ENCODE data around the gene NALCN. TPM values are rescaled to one million over a fixed set of nuclear protein-coding genes. Genes with fewer than 3 reads are reported as not detected.
"Not testable (repeated sequence)": the region's sequence is repeated elsewhere in the genome, so short reads cannot be mapped to it uniquely, and the experiment has no call there.

The NALCN gene
- total RNA-seq, 1 donor from 2014 or later, result not detected

- intact Hi-C loops (cut with micrococcal nuclease), result no loop called here
Observed at GRCh38 chr13:101341464-101341863, 74.8 kb downstream of the NALCN start.

DNA sequence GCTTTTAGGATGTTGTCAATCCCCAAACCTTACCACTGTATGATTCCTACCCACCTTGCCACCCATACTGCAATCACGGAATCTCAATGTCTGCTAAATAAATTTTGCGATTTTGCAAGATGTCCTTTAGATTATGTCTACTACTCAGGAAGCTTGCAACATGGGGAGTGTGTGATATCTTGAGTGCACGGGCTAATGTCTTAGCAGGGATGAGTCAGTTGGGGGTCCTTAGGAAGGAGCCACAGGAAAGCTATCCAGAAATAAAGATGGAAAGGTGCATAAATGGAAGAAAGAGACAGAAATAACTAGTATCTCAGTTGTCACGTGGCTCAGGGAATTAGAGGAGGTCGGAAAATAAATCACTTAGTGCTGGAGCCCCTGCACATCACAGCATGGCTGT is 77.1 kb downstream of the NALCN start:
- intact Hi-C loops (cut with micrococcal nuclease), result no loop called here

- intact Hi-C loops (cut with micrococcal nuclease), result no loop called here
Observed at GRCh38 chr13:101332583-101332982, 83.7 kb downstream of the NALCN start.

- intact Hi-C loops (cut with micrococcal nuclease), result no loop called here
Observed at GRCh38 chr13:101331731-101332130, 84.6 kb downstream of the NALCN start.

- intact Hi-C loops (cut with micrococcal nuclease), result no loop called here
Observed at GRCh38 chr13:101327871-101328270, 88.4 kb downstream of the NALCN start.

DNA sequence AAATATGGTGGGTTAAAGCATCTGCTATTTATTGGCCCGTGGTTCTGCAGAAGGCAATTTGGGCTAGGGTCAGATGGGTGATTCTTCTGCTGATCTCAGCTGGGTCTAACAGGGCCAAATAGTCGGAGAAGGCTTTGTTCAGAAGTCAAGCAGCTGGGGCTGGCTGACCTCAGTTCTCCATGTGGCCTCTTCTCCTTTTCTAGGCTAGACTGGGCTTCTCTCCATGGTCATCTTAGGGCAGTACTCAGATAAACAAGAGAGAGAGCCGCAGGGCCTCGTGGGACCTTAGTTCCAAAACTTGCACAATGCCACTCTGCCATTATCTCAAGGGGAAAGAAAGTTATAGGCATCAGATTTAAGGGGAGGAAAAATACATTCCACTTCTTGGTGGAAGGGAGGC is 89.6 kb downstream of the NALCN start:
- intact Hi-C loops (cut with micrococcal nuclease), result no loop called here

DNA sequence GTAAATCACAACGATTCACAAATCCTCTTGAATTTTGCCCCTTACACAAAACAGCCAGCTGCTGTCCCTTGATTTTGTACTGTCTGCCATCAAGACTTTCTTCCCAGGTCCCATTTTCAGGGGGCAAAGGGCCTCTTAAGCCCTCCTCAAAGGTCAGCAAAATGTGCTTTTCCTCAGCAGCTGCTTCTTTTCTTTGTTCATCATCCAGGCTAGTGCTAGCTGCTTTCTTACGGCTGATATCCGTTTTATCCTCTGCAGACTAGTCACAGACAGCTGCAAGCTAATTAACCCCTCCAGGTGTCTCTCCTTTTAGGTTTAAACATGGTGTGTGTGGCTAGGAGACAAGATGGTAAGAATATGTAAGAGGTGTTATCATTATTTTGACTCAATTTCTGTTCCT is 90.9 kb downstream of the NALCN start:
- intact Hi-C loops (cut with micrococcal nuclease), result no loop called here

- intact Hi-C loops (cut with micrococcal nuclease), result no loop called here
Observed at GRCh38 chr13:101323601-101324000, 92.7 kb downstream of the NALCN start.

- intact Hi-C loops (cut with micrococcal nuclease), result no loop called here
Observed at GRCh38 chr13:101317986-101318523, 98.3 kb downstream of the NALCN start.

DNA sequence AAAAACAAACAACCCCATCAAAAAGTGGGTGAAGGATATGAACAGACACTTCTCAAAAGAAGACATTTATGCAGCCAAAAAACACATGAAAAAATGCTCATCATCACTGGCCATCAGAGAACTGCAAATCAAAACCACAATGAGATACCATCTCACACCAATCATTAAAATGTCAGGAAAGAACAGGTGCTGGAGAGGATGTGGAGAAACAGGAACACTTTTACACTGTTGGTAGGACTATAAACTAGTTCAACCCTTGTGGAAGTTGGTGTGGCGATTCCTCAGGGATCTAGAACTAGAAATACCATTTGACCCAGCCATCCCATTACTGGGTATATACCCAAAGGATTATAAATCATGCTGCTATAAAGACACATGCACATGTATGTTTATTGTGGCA is 102.8 kb downstream of the NALCN start:
- intact Hi-C loops (cut with micrococcal nuclease), result not testable (repeated sequence)

DNA sequence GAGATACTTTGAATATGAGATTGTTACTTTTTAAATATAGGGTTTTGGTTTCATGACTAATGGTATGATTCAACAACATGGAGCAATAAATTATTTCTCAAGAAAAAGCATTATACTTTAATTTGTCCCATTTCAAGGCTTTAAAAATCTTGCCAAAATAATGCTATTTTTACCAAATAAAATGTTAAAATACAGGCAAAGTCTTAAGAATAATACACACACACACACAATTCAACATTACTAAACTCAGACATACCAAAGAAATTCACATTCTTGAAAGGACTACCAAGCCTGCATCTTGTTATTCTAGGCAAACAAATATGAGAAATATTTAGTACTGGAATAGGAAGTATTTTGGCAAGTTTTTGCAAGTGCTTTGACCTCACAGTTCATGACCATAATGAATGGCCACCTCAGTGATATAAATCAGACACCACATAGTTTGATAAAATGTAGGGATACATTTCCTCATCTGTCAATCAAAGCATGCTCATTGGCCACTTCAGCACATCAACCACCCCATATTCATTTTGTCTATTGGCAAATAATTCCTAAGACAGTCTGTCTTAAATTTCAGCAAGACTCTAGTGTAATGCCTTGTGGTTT is 107.2 kb downstream of the NALCN start:
- intact Hi-C loops (cut with micrococcal nuclease), result no loop called here

- intact Hi-C loops (cut with micrococcal nuclease), result no loop called here
Observed at GRCh38 chr13:101308247-101309013, 107.9 kb downstream of the NALCN start.

GRCh38 chr13:101307181-101307701 is 109.1 kb downstream of the NALCN start:
- intact Hi-C loops (cut with micrococcal nuclease), result no loop called here

- intact Hi-C loops (cut with micrococcal nuclease), result no loop called here
Observed at GRCh38 chr13:101306773-101307172, 109.5 kb downstream of the NALCN start.

DNA sequence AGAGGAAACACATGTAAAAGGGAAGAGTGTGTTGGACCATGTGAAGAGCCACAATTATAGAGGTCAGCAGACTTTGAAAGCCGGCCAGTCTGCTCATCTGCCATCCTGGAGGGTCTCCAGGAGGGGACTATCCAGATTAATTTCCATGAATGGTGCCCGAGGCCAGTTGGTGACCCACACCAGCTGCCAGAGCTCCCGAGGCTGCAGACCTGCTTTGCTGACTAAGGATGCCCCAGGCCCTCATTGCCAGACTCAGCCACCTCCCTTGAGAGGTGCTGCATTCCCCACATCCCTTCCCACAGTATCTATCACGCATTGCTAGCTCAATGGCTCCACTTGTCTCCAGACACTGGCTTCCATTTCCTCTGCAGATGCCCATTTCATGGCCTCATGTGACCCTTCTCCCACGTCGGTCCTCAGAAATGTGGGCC is 110.3 kb downstream of the NALCN start:
- intact Hi-C loops (cut with micrococcal nuclease), result no loop called here

DNA sequence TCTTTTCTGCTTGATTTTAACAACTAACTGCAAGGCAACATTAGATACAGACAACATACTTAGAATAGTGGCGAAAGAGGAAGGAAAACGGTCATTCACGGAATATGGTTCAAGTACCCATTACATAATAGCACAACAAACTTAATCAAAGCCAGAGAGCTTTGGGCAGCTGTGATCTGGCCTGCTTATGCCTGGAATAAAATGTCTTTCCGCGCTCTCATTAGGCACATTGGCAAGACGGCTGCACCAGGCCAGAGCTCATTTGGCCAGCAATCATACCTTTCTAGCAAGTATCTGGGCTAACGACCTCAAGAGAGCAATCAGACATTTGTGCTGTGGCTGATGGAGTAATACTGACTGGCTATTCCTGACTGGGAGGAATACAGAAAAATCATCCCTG is 112.8 kb downstream of the NALCN start:
- intact Hi-C loops (cut with micrococcal nuclease), result no loop called here

DNA sequence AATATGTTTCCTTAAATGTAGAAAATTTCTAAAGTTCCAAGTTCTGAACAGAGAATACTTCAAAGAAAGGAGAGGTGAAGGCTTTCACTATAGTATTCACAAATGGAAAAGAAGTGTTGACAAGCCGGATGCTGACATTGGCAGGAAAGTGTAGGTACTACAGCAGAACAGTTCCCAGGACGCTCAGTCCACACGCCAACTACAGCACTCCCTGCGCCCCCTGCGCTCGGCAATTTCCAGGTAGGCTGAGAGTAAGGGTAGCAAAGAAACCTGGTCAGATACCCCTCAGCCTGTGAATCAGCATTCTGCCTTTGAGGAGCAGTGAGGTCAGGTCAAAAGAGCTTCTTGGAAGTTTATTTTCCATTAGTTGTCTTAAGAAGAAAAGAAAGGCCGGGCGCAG is 115.3 kb downstream of the NALCN start:
- intact Hi-C loops (cut with micrococcal nuclease), result no loop called here

- intact Hi-C loops (cut with micrococcal nuclease), result no loop called here
Observed at GRCh38 chr13:101300531-101300930, 115.8 kb downstream of the NALCN start.

GRCh38 chr13:101298517-101298916 is 117.8 kb downstream of the NALCN start:
- intact Hi-C loops (cut with micrococcal nuclease), result no loop called here

DNA sequence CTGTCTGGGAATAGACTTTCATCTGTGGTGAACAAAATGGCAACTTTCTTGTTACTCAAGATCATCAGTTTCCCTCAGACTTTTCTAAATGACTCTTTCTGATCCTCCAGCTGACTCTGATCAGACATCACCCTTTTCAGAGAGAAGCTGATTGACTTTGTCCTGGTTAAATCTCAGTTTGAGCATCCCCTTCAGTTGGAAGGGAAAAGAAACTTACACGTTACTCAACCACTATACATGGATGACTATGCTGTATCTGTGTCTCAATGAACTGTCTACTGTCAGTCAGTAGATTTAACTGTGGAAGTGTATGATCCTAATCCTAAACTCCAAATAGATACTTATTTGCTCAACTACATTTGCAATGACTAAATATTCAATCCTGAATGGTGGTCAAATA is 118.5 kb downstream of the NALCN start:
- intact Hi-C loops (cut with micrococcal nuclease), result no loop called here

- intact Hi-C loops (cut with micrococcal nuclease), result no loop called here
Observed at GRCh38 chr13:101292711-101293110, 123.6 kb downstream of the NALCN start.

GRCh38 chr13:101291646-101292515 is 124.4 kb downstream of the NALCN start:
- intact Hi-C loops (cut with micrococcal nuclease), result no loop called here

Measured in T-helper 2 cell treated with Interferon-gamma antibody and Interleukin-4, amounts not matched to agents 100 ng/mL and 5 ng/mL, for 36 hours (primary cell).